Smooth muscle cell (in vitro differentiated cells): ENCODE data around the gene DNM3. TPM values are rescaled to one million over a fixed set of nuclear protein-coding genes. Genes with fewer than 3 reads are reported as not detected.
A peak's percentile ranks its signal among the peaks of the same experiment; 100 is the strongest.

Experiments
- DNase-seq: peaks from one replicate; lab custom pipeline; 2025; ENCODE audit not compliant: unreplicated experiment; lab: John Stamatoyannopoulos, UW
- H2AFZ ChIP-seq: fragments of 200-600 bp; sonication (generic); 2 replicates; pipeline ENCODE4 v1.6.0; 2016; ENCODE audit warnings: antibody characterized with exemption, low read depth, mild to moderate bottlenecking
- H3F3A ChIP-seq: fragments of 200-600 bp; sonication (generic); 2 replicates; pipeline ENCODE4 v1.6.0; 2017; ENCODE audit warnings: antibody characterized with exemption, low read depth
- H3K27ac ChIP-seq: fragments of 200-600 bp; sonication (generic); 2 replicates; pipeline ENCODE4 v1.5.1; 2016; ENCODE audit warnings: low read depth, mild to moderate bottlenecking
- H3K27me3 ChIP-seq: fragments of 200-600 bp; sonication (generic); 2 replicates; pipeline ENCODE4 v1.6.1; 2016; ENCODE audit warnings: low read depth, mild to moderate bottlenecking
- H3K36me3 ChIP-seq: fragments of 200-600 bp; sonication (generic); 2 replicates; pipeline ENCODE4 v1.5.1; 2016; ENCODE audit warnings: low read depth
- H3K4me1 ChIP-seq: fragments of 200-600 bp; sonication (generic); 2 replicates; pipeline ENCODE4 v1.5.1; 2016; ENCODE audit warnings: low read depth
- H3K4me2 ChIP-seq: fragments of 200-600 bp; sonication (generic); 2 replicates; pipeline ENCODE4 v1.6.0; 2016; ENCODE audit warnings: mild to moderate bottlenecking
- H3K4me3 ChIP-seq: fragments of 200-600 bp; sonication (generic); 2 replicates; pipeline ENCODE4 v1.5.1; 2016; ENCODE audit warnings: mild to moderate bottlenecking
- H3K79me2 ChIP-seq: fragments of 200-600 bp; sonication (generic); 2 replicates; pipeline ENCODE4 v1.6.0; 2016; ENCODE audit warnings: low read depth, mild to moderate bottlenecking
- H3K9ac ChIP-seq: fragments of 200-600 bp; sonication (generic); 2 replicates; pipeline ENCODE4 v1.6.0; 2016; ENCODE audit warnings: low read depth
- H3K9me3 ChIP-seq: fragments of 200-600 bp; sonication (generic); replicated peaks from 2 replicates; pipeline ENCODE4 v1.5.1; 2016; ENCODE audit warnings: low read depth
- H4K20me1 ChIP-seq: fragments of 200-600 bp; sonication (generic); 2 replicates; pipeline ENCODE4 v1.6.0; 2016; ENCODE audit warnings: low read depth
- WGBS: methylation state at CpG from one replicate; pipeline ENCODE4 v1.1.7; 2016; ENCODE audit warnings: low lambda C conversion rate; 5-methylcytosine and 5-hydroxymethylcytosine counted together
- polyA plus RNA-seq: library from polyadenylated mRNA; unstranded; fragments of >200 nt; fragmentation: Nextera tagmentation; extraction: Ambion mirVana; gene quantifications from 2 replicates; pipeline ENCODE4 v1.2.1, GENCODE V29; 2016
- total RNA-seq: library from RNA; depleted of rRNA; stranded (reverse); fragments of >200 nt; gene quantifications from 2 replicates; pipeline ENCODE4 v1.2.3, GENCODE V29; 2014
- TF ChIP-seq, protein P1 (sequence below): fragments of 200-600 bp; sonication (generic); IDR thresholded peaks from 2 replicates; pipeline ENCODE4 v1.5.1; 2017; ENCODE audit warnings: borderline replicate concordance, mild to moderate bottlenecking, antibody characterized with exemption; ENCODE audit not compliant: insufficient read depth, poor library complexity, severe bottlenecking

DNM3 gene
- total and polyA plus RNA-seq, 2 experiments from 2014 or later = 1.7 to 3.0 TPM

DNA sequence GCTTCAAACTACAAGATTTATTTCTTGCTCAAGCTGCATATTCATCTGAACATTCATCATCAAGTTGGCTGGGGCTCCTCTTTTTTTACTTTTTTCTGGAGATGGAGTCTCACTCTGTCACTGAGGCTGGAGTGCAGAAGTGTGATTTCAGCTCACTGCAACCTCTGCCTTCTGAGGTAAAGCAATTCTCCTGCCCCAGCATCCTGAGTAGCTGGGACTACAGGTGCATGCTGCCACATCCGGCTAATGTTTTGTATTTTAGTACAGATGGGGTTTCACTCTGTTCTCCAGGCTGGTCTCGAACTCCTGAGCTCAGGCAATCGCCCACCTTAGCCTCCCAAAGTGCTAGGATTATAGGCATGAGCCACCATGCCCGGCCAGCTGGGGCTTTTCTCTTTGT lies 490.9 kb downstream of the DNM3 start:
- no peaks in the 10 kb centered on the region for H3K4me1 ChIP-seq
- no peaks in the 10 kb centered on the region for H3F3A ChIP-seq
- no peaks in the 10 kb centered on the region for H4K20me1 ChIP-seq
- TF ChIP-seq, protein P1, sequence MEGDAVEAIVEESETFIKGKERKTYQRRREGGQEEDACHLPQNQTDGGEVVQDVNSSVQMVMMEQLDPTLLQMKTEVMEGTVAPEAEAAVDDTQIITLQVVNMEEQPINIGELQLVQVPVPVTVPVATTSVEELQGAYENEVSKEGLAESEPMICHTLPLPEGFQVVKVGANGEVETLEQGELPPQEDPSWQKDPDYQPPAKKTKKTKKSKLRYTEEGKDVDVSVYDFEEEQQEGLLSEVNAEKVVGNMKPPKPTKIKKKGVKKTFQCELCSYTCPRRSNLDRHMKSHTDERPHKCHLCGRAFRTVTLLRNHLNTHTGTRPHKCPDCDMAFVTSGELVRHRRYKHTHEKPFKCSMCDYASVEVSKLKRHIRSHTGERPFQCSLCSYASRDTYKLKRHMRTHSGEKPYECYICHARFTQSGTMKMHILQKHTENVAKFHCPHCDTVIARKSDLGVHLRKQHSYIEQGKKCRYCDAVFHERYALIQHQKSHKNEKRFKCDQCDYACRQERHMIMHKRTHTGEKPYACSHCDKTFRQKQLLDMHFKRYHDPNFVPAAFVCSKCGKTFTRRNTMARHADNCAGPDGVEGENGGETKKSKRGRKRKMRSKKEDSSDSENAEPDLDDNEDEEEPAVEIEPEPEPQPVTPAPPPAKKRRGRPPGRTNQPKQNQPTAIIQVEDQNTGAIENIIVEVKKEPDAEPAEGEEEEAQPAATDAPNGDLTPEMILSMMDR = no peak
- 97% methylated on average over 4 of the region's 4 CpGs for WGBS
- no peak overlapping the region for H3K4me2 ChIP-seq
- H2AFZ ChIP-seq = no peak overlapping the region
- no peak for DNase-seq
- H3K79me2 ChIP-seq = no peaks in the 10 kb centered on the region
- no peaks in the 10 kb centered on the region for H3K9me3 ChIP-seq
- H3K27ac ChIP-seq = no peak overlapping the region
- no peak overlapping the region for H3K9ac ChIP-seq
- no peak overlapping the region for H3K4me3 ChIP-seq
- no peaks in the 10 kb centered on the region for H3K36me3 ChIP-seq
- no peaks in the 10 kb centered on the region for H3K27me3 ChIP-seq

DNA sequence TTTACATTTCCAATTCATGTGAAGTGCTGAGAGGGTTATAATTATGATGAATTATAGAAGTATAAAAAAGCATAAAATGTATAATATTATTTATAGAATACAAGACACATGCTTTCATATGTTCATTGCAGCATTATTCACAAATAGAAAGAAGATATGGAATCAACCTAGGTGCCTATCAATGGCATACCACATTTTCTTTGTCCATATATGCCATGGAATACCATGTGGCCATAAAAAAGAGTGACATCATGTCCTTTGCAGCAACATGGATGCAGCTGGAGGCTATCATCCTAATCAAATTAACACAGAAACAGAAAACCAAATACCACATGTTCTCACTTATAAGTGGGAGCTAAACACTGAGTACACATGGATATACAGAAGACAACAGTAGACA lies 494.1 kb downstream of the DNM3 start:
- TF ChIP-seq, protein P1 = no peak
- no peaks in the 10 kb centered on the region for H3K9me3 ChIP-seq

GRCh38 chr1:172338295-172338735 lies 497.0 kb downstream of the DNM3 start:
- H3K4me1 ChIP-seq = peaks cover 12% of the 10 kb centered on the region
- DNase-seq = no peak
- WGBS = 61% methylated on average over 4 of the region's 4 CpGs
- peaks cover 18% of the 10 kb centered on the region for H3F3A ChIP-seq
- no peaks in the 10 kb centered on the region for H3K79me2 ChIP-seq
- no peak overlapping the region for H3K4me3 ChIP-seq
- H3K9me3 ChIP-seq = no peaks in the 10 kb centered on the region
- no peaks in the 10 kb centered on the region for H3K36me3 ChIP-seq
- H3K27ac ChIP-seq = no peak overlapping the region
- no peaks in the 10 kb centered on the region for H3K27me3 ChIP-seq
- H3K9ac ChIP-seq = no peak overlapping the region
- TF ChIP-seq, protein P1 = no peak
- no peaks in the 10 kb centered on the region for H4K20me1 ChIP-seq
- H2AFZ ChIP-seq = peak overlapping the region; percentile 26
- no peak overlapping the region for H3K4me2 ChIP-seq

More for the DNA sequence above, 494.1 kb downstream of the DNM3 start:
- H3K36me3 ChIP-seq = no peaks in the 10 kb centered on the region
- H3K4me1 ChIP-seq = no peaks in the 10 kb centered on the region
- H3K4me3 ChIP-seq = no peak overlapping the region
- H3F3A ChIP-seq = peaks cover 5% of the 10 kb centered on the region
- no peaks in the 10 kb centered on the region for H3K27me3 ChIP-seq
- H3K4me2 ChIP-seq = no peak overlapping the region
- H3K79me2 ChIP-seq = no peaks in the 10 kb centered on the region
- no peaks in the 10 kb centered on the region for H4K20me1 ChIP-seq
- H3K9ac ChIP-seq = no peak overlapping the region
- DNase-seq = no peak
- H2AFZ ChIP-seq = no peak overlapping the region
- H3K27ac ChIP-seq = no peak overlapping the region

DNA sequence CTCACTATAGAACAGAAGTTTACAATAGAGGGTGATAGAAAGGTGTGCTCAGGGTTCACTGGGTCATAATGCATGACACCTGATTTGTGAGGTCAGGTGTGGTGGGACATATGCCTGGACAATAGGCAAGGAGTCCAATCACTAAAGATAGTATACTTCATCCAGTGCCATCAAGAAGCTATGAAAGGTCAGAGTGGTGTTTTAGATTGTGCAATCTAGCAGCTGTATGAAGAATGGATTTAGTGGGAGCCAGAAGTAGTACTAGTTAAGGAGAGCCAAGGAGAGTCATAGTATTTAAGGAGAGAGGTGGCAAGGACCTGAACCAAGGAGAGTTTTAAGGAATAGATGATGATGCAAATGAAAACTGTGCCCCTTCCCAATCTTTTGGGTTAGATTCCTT lies 498.5 kb downstream of the DNM3 start:
- Histone ChIP-seq H3K79me2 (no peaks in the 10 kb centered on the region), H3K9me3 (no peaks in the 10 kb centered on the region), H3K27ac (no peak overlapping the region), H3K27me3 (no peaks in the 10 kb centered on the region), H2AFZ (no peak overlapping the region), H3F3A (peaks cover 32% of the 10 kb centered on the region), H4K20me1 (no peaks in the 10 kb centered on the region), H3K4me2 (no peak overlapping the region), H3K36me3 (no peaks in the 10 kb centered on the region), H3K4me1 (peaks cover 26% of the 10 kb centered on the region), H3K4me3 (no peak overlapping the region), H3K9ac (no peak overlapping the region)
- TF ChIP-seq, protein P1 = no peak
- no peak for DNase-seq
